HepG2 (cell line): ENCODE data around the gene UBAP1L. TPM values are rescaled to one million over a fixed set of nuclear protein-coding genes. Genes with fewer than 3 reads are reported as not detected.
A peak's percentile ranks its signal among the peaks of the same experiment; 100 is the strongest.

ENCODE experiments used
- ATAC-seq: fragments of 200-7000 bp; cut with Tn5 transposase; 3 replicates; pipeline ENCODE4 v1.9.1; 2020; ENCODE audit warnings: mild to moderate bottlenecking, moderate library complexity
- BruUV-seq: library from RNA; stranded (reverse); fragments of 400-500 nt; replicated peaks from 2 replicates; lab custom pipeline; 2021; lab: Mats Ljungman, UMichigan
- CTCF ChIA-PET: fragments of 300-600 bp; formaldehyde crosslinking; extraction: SDS; loops from one replicate; lab custom pipeline; 2021; ENCODE audit warnings: low total read pairs, inconsistent platforms, low intra/inter-chr PET ratio; lab: Yijun Ruan, JAX
- POLR2A ChIA-PET: fragments of 350-600 bp; sonication (Branson Sonifier 250); formaldehyde crosslinking; loops from one replicate; lab custom pipeline; 2020; ENCODE audit warnings: antibody characterized with exemption, inconsistent platforms; lab: Yijun Ruan, JAX
- DNase-seq: peaks from one replicate; pipeline ENCODE4 v3.0.0-alpha.2; 2015; ENCODE audit warnings: low spot score
- FAIRE-seq: peaks from 3 replicates; lab custom pipeline; 2011; peaks lifted over from hg19 to GRCh38; lab: Jason Lieb, UNC
- H2AFZ ChIP-seq: one replicate; pipeline ENCODE4 v1.6.1; 2011; ENCODE audit warnings: low read length, inconsistent platforms
- H3K27ac ChIP-seq: fragments of 300-600 bp; 3 replicates; pipeline ENCODE4 v1.8.0; 2011; ENCODE audit warnings: mixed run types, mild to moderate bottlenecking, mixed read lengths, low read length, inconsistent platforms; ENCODE audit not compliant: insufficient read depth; ENCODE audit errors: extremely low read length
- H3K27me3 ChIP-seq, 2 experiments: fragments of 200-600 bp in 1 of 2; 2 replicates in 1 of 2; 3 replicates in 1 of 2; pipeline versions ENCODE4 v1.6.0 to v1.8.0; 2011; ENCODE audit warnings: low read length in 2 of 2, mild to moderate bottlenecking in 2 of 2, moderate library complexity in 2 of 2, inconsistent platforms in 1 of 2; ENCODE audit not compliant: insufficient read depth in 2 of 2, control insufficient read depth in 1 of 2
- H3K36me3 ChIP-seq, 2 experiments: fragments of 200-600 bp in 1 of 2; replicated peaks in 1 of 2; 2 replicates in 1 of 2; 3 replicates in 1 of 2; pipeline versions ENCODE4 v1.5.1 to v1.8.0; 2011; ENCODE audit warnings: low read length in 2 of 2, inconsistent platforms in 1 of 2; ENCODE audit not compliant: insufficient read depth in 2 of 2, control insufficient read depth in 1 of 2
- H3K4me1 ChIP-seq: 2 replicates; pipeline ENCODE4 v1.5.1; 2012; ENCODE audit warnings: low read length, inconsistent platforms; ENCODE audit not compliant: insufficient read depth
- H3K4me2 ChIP-seq: 2 replicates; pipeline ENCODE4 v1.6.0; 2011; ENCODE audit warnings: low read depth, low read length, inconsistent platforms
- H3K4me3 ChIP-seq, 3 experiments: fragments of 200-600 bp in 1 of 3; sonication (generic), shearing (Covaris generic) in 1 of 3; replicated peaks in 1 of 3; 2 replicates each; pipeline ENCODE4 v1.5.1; 2011 to 2016; ENCODE audit warnings: low read length in 3 of 3, inconsistent platforms in 2 of 3, low read depth in 2 of 3, mild to moderate bottlenecking in 2 of 3, control low read depth in 1 of 3, mixed read lengths in 1 of 3; ENCODE audit not compliant: insufficient read depth in 1 of 3
- H3K79me2 ChIP-seq: one replicate; pipeline ENCODE4 v1.6.1; 2011; ENCODE audit warnings: low read length, inconsistent platforms; ENCODE audit not compliant: insufficient read depth
- H3K9ac ChIP-seq: 2 replicates; pipeline ENCODE4 v1.6.0; 2011; ENCODE audit warnings: mild to moderate bottlenecking, low read depth, low read length, inconsistent platforms; ENCODE audit not compliant: insufficient read depth
- H3K9me3 ChIP-seq: 2 replicates; pipeline ENCODE4 v1.5.1; 2012; ENCODE audit warnings: mild to moderate bottlenecking, low read length
- H4K20me1 ChIP-seq: 2 replicates; pipeline ENCODE4 v1.6.0; 2011; ENCODE audit warnings: inconsistent platforms, mild to moderate bottlenecking, low read length, moderate library complexity; ENCODE audit not compliant: insufficient read depth
- SRSF1 ChIP-seq: fragments of 200-400 bp; formaldehyde crosslinking; optimal IDR thresholded peaks from 2 replicates; pipeline ENCODE3; 2017; ENCODE audit warnings: mild to moderate bottlenecking, low read depth, low read length, moderate library complexity
- SUZ12 ChIP-seq: fragments of 150-350 bp; IDR thresholded peaks from 2 replicates; pipeline ENCODE4 v1.6.1; 2014; ENCODE audit warnings: low read depth, low read length
- ZBTB21 ChIP-seq: sonication (generic); formaldehyde crosslinking; IDR thresholded peaks from 2 replicates; pipeline ENCODE4 v1.4.0; 2020; ENCODE audit warnings: missing genetic modification reagents
- ZNF430 ChIP-seq: sonication (generic); formaldehyde crosslinking; IDR thresholded peaks from 2 replicates; pipeline ENCODE4 v1.9.0; 2021; ENCODE audit warnings: mild to moderate bottlenecking, missing genetic modification reagents
- ZNF572 ChIP-seq: sonication (generic); formaldehyde crosslinking; IDR thresholded peaks from 2 replicates; pipeline ENCODE4 v1.5.1; 2020; ENCODE audit warnings: mild to moderate bottlenecking, missing genetic modification reagents
- WGBS: methylation state at CpG from one replicate; pipeline ENCODE4 v1.1.6; 2017; ENCODE audit warnings: low lambda C conversion rate; 5-methylcytosine and 5-hydroxymethylcytosine counted together
- in situ Hi-C: cut with HindIII; loops from 2 replicates; pipeline ENCODE4 v1.10.0; 2017; ENCODE audit warnings: low pct_unique_long_range_greater_than_20kb; ENCODE audit not compliant: extremely low pct_ligation_motif_present
- intact Hi-C: fragments of 100-400 bp; cut with micrococcal nuclease; formaldehyde crosslinking; loops from one replicate; pipeline ENCODE4 v1.10.0; 2022; ENCODE audit not compliant: unreplicated experiment
- polyA plus RNA-seq, 8 experiments: library from polyadenylated mRNA; depleted of rRNA in 3 of 8; stranded (reverse) in 7 of 8; unstranded in 1 of 8; fragments of >200 nt; fragmentation: Illumina TruSeq in 4 of 8; extraction: Trizol in 4 of 8; gene quantifications; 2 replicates each; pipeline versions ENCODE4 v1.2.1 to v1.2.3, GENCODE V29; 2011 to 2016; ENCODE audit warnings: low read depth in 4 of 8, missing spikeins in 1 of 8, mixed read lengths in 1 of 8; ENCODE audit not compliant: insufficient read depth in 1 of 8
- total RNA-seq, 5 experiments: library from RNA; depleted of rRNA; stranded (reverse); fragments of >200 nt; fragmentation: Illumina TruSeq; extraction: Trizol; gene quantifications; 2 replicates each; pipeline ENCODE4 v1.2.3, GENCODE V29; 2016; ENCODE audit warnings: low read depth in 1 of 5
- TF ChIP-seq, protein P1 (sequence below): sonication (generic); formaldehyde crosslinking; IDR thresholded peaks from 2 replicates; pipeline ENCODE4 v1.4.0; 2020; ENCODE audit warnings: mild to moderate bottlenecking, missing genetic modification reagents
- TF ChIP-seq, protein P2 (sequence below): sonication (generic); formaldehyde crosslinking; IDR thresholded peaks from 2 replicates; pipeline ENCODE4; 2020; ENCODE audit warnings: missing genetic modification reagents, mild to moderate bottlenecking, borderline replicate concordance

UBAP1L gene
- total and polyA plus RNA-seq, 2 of the 13 experiments (the other 11 are each of a cell fraction or from before 2014, with no cell fraction given) = 0.86 to 1.4 TPM

DNA sequence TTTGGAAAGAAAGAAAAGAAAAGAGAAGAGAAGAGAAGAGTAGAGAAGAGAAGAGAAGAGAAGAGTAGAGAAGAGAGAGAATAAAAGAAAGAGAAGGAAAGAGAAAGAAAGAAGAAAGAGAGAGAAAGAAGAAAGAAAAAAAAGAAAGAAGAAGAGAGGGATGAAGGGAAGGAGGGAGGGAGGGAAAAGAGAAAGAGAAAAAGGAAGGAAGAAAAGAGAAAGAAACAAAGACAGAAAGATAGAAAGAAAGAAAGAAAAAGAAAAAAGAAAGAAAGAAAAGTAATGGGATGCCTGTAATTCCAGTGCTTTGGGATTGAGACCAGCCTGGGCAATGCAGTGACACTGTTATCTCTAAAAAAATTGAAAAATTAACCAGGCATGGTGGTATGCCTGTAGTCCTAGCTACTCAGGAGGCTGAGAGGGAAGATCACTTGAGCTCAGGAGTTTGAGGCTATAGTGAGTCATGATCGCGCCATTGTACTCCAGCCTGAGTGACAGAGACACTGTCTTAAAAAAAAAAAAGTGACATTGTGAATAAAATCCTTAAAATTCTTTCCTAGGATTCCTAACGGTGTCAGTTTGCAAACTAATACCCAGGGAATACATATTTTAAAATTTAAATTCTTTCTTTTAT, 48.9 kb downstream of the UBAP1L start:
- in situ Hi-C loops (no loop called here), intact Hi-C loops (no loop called here)
- TF ChIP-seq ZBTB21 (no peak), SUZ12 (no peak), ZNF430 (no peak), ZNF572 (CRISPR knock-in tag) (no peak), SRSF1 (no peak)
- TF ChIP-seq, protein P1, sequence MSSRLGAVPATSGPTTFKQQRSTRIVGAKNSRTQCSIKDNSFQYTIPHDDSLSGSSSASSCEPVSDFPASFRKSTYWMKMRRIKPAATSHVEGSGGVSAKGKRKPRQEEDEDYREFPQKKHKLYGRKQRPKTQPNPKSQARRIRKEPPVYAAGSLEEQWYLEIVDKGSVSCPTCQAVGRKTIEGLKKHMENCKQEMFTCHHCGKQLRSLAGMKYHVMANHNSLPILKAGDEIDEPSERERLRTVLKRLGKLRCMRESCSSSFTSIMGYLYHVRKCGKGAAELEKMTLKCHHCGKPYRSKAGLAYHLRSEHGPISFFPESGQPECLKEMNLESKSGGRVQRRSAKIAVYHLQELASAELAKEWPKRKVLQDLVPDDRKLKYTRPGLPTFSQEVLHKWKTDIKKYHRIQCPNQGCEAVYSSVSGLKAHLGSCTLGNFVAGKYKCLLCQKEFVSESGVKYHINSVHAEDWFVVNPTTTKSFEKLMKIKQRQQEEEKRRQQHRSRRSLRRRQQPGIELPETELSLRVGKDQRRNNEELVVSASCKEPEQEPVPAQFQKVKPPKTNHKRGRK (CRISPR knock-in tag) = peak; percentile 79; the same call in 1 of the 2 replicates
- TF ChIP-seq, protein P2, sequence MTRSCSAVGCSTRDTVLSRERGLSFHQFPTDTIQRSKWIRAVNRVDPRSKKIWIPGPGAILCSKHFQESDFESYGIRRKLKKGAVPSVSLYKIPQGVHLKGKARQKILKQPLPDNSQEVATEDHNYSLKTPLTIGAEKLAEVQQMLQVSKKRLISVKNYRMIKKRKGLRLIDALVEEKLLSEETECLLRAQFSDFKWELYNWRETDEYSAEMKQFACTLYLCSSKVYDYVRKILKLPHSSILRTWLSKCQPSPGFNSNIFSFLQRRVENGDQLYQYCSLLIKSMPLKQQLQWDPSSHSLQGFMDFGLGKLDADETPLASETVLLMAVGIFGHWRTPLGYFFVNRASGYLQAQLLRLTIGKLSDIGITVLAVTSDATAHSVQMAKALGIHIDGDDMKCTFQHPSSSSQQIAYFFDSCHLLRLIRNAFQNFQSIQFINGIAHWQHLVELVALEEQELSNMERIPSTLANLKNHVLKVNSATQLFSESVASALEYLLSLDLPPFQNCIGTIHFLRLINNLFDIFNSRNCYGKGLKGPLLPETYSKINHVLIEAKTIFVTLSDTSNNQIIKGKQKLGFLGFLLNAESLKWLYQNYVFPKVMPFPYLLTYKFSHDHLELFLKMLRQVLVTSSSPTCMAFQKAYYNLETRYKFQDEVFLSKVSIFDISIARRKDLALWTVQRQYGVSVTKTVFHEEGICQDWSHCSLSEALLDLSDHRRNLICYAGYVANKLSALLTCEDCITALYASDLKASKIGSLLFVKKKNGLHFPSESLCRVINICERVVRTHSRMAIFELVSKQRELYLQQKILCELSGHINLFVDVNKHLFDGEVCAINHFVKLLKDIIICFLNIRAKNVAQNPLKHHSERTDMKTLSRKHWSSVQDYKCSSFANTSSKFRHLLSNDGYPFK (CRISPR knock-in tag) = no peak
- CTCF ChIA-PET = no interaction called here
- Histone ChIP-seq H2AFZ (no peak overlapping the region), H4K20me1 (no peaks in the 10 kb centered on the region), H3K36me3 (no peaks in the 10 kb centered on the region), H3K4me3 (no peak overlapping the region), H3K4me2 (no peak overlapping the region), H3K9me3 (no peaks in the 10 kb centered on the region), H3K27me3 (peaks cover 1 to 23% of the 10 kb centered on the region in 2 experiments; a peak in 4 of 5 replicates), H3K79me2 (no peaks in the 10 kb centered on the region), H3K4me1 (peaks cover 50% of the 10 kb centered on the region), H3K27ac (no peak overlapping the region), H3K9ac (no peak overlapping the region)
- DNase-seq = no peak
- no TSS peak for BruUV-seq
- FAIRE-seq = no peak
- WGBS = 63% methylated on average over 3 of the region's 3 CpGs
- ATAC-seq = no peak
- POLR2A ChIA-PET = no interaction called here
